CD4-positive, alpha-beta memory T cell (primary cell): Measurements from ENCODE around the gene RGL1. TPM values are rescaled to one million over a fixed set of nuclear protein-coding genes. Genes with fewer than 3 reads are reported as not detected.

Source experiments
- CTCF ChIA-PET: fragments of 350-600 bp; sonication (Branson Sonifier 250); formaldehyde crosslinking; loops from one replicate; lab custom pipeline; 2021; ENCODE audit warnings: inconsistent platforms; ENCODE audit not compliant: partially characterized antibody; lab: Charles Lee
- POLR2A ChIA-PET: fragments of 350-600 bp; sonication (Branson Sonifier 250); formaldehyde crosslinking; loops from one replicate; lab custom pipeline; 2021; ENCODE audit not compliant: partially characterized antibody; lab: Charles Lee
- DNase-seq, 5 donors: peaks; one replicate each; pipeline versions ENCODE4 v3.0.0 to v3.0.0-alpha.2; 2020 to 2022; ENCODE audit warnings: mixed read lengths in 1 of 5
- H3K27ac ChIP-seq: one replicate; pipeline ENCODE4 v1.7.0; 2013; ENCODE audit warnings: low read depth, low read length
- H3K27me3 ChIP-seq: 2 replicates; pipeline ENCODE4 v1.7.0; 2013; ENCODE audit warnings: mild to moderate bottlenecking, low read length, moderate library complexity; ENCODE audit not compliant: insufficient read depth
- H3K36me3 ChIP-seq: 2 replicates; pipeline ENCODE4 v1.7.0; 2013; ENCODE audit warnings: mild to moderate bottlenecking, low read length, moderate library complexity; ENCODE audit not compliant: insufficient read depth
- H3K4me1 ChIP-seq: 2 replicates; pipeline ENCODE4 v1.7.0; 2013; ENCODE audit warnings: mild to moderate bottlenecking, low read length, moderate library complexity; ENCODE audit not compliant: insufficient read depth
- H3K4me3 ChIP-seq, 2 donors: one replicate each; pipeline ENCODE4 v1.7.0; 2013; ENCODE audit warnings: low read length in 2 of 2, mild to moderate bottlenecking in 1 of 2
- H3K9me3 ChIP-seq, 2 donors: one replicate each; pipeline ENCODE4 v1.7.0; 2013; ENCODE audit warnings: low read length in 2 of 2, control low read depth in 1 of 2; ENCODE audit not compliant: control insufficient read depth in 1 of 2
- H3K27ac Mint-ChIP-seq, 7 donors: one replicate each; pipeline ENCODE4 v1.8.0; 2020 to 2021; ENCODE audit warnings: mixed read lengths in 7 of 7, mild to moderate bottlenecking in 6 of 7, inconsistent platforms in 3 of 7, moderate library complexity in 3 of 7
- H3K27me3 Mint-ChIP-seq, 2 donors: one replicate each; pipeline ENCODE4 v1.8.0; 2020 to 2021; ENCODE audit warnings: mixed read lengths in 2 of 2
- H3K36me3 Mint-ChIP-seq, 2 donors: one replicate each; pipeline ENCODE4 v1.8.0; 2020 to 2021; ENCODE audit warnings: mixed read lengths in 2 of 2, inconsistent platforms in 1 of 2, mild to moderate bottlenecking in 1 of 2
- H3K4me1 Mint-ChIP-seq, 4 donors: one replicate each; pipeline ENCODE4 v1.8.0; 2020 to 2021; ENCODE audit warnings: mixed read lengths in 4 of 4, mild to moderate bottlenecking in 1 of 4
- H3K4me3 Mint-ChIP-seq, 8 donors: one replicate each; pipeline ENCODE4 v1.8.0; 2020 to 2021; ENCODE audit warnings: mixed read lengths in 8 of 8, mild to moderate bottlenecking in 7 of 8, moderate library complexity in 6 of 8, inconsistent platforms in 3 of 8
- H3K9me3 Mint-ChIP-seq, 8 donors: one replicate each; pipeline ENCODE4 v1.8.0; 2020 to 2021; ENCODE audit warnings: mixed read lengths in 8 of 8, mild to moderate bottlenecking in 5 of 8, inconsistent platforms in 3 of 8, moderate library complexity in 1 of 8
- intact Hi-C: fragments of 100-400 bp; cut with micrococcal nuclease; formaldehyde crosslinking; loops from one replicate; pipeline ENCODE4 v1.15.1; 2023
- polyA plus RNA-seq, 2 donors: library from polyadenylated mRNA; unstranded; fragments of 300-500 nt; fragmentation: Illumina TruSeq; gene quantifications; one replicate each; pipeline ENCODE4 v1.2.3, GENCODE V29; 2021
- total RNA-seq, 2 experiments: library from RNA; stranded (reverse); gene quantifications; one replicate each; pipeline ENCODE4 v1.2.3, GENCODE V29; 2021

The RGL1 gene
- total and polyA plus RNA-seq, 4 experiments from 2014 or later: 2.3 to 5.3 (median 3.8) TPM

DNA sequence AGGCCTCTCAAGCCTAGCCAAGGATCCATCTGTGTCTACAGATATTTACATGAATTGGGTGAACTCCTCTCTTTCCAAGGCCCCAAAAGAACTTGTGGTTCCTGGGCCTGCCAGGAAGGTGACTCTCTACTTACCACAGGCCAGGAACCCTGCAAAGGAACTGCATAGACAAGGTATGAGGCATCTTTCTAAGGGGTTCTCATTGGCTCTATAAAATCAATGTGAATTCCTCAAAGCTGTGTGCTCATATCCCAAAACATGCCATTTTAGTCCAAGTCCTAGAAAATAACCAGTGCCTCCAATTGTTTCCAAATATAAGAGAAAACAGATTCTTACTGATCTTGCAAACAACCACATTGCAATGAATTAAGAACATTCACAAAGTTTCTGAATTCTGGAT, 39.9 kb upstream of the RGL1 start:
- POLR2A ChIA-PET: no interaction called here
- Histone ChIP-seq H3K27ac (no peak overlapping the region), H3K9me3 (peaks cover 7 to 12% of the 10 kb centered on the region in 2 donors), H3K36me3 (no peaks in the 10 kb centered on the region), H3K4me3 (no peak overlapping the region), H3K27me3 (no peaks in the 10 kb centered on the region), H3K4me1 (no peaks in the 10 kb centered on the region)
- Mint-ChIP-seq H3K9me3 (peaks cover 6 to 54% (median 35%) of the 10 kb centered on the region in 8 donors), H3K4me1 (no peaks in the 10 kb centered on the region), H3K27me3 (no peaks in the 10 kb centered on the region), H3K36me3 (peaks cover 18 to 20% of the 10 kb centered on the region in 2 donors), H3K27ac (no peak overlapping the region), H3K4me3 (no peak overlapping the region)
- no peak for DNase-seq
- intact Hi-C loops: no loop called here
- CTCF ChIA-PET: no interaction called here

GRCh38 chr1:183769956-183770815, 34.7 kb upstream of the RGL1 start:
- H3K4me3 Mint-ChIP-seq: no peak overlapping the region
- intact Hi-C loops: no loop called here
- no peak overlapping the region for H3K27ac ChIP-seq

DNA sequence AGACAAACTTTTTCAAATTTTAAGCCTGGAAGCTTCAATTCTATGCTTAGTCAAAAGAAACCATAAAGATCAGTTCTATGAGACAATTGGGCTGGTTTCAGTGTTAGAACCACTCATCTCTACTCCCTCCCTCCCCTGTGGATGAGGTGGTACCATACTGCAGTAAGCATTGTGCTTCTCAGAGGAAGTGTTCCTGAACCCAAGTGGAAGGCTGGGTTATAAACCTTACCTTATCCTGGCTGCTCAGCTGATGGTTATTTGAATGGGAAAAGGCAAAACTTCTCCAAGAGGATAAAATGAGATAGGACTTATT, 34.1 kb upstream of the RGL1 start:
- Mint-ChIP-seq H3K27ac (no peak overlapping the region), H3K36me3 (peaks cover 7 to 27% of the 10 kb centered on the region in 2 donors), H3K27me3 (no peaks in the 10 kb centered on the region), H3K4me3 (no peak overlapping the region), H3K9me3 (peaks cover 4 to 51% (median 28%) of the 10 kb centered on the region in 8 donors), H3K4me1 (peaks cover 0 to 4% (median 0%) of the 10 kb centered on the region in 4 donors)
- Histone ChIP-seq H3K4me1 (no peaks in the 10 kb centered on the region), H3K27ac (no peak overlapping the region), H3K36me3 (no peaks in the 10 kb centered on the region), H3K27me3 (no peaks in the 10 kb centered on the region), H3K4me3 (no peak overlapping the region), H3K9me3 (no peaks in the 10 kb centered on the region)
- ChIA-PET CTCF (no interaction called here), POLR2A (no interaction called here)
- intact Hi-C loops: no loop called here
- DNase-seq: no peak

More at GRCh38 chr1:183769956-183770815, 34.7 kb upstream of the RGL1 start:
- Mint-ChIP-seq H3K36me3 (peaks cover 7 to 27% of the 10 kb centered on the region in 2 donors), H3K27ac (no peak overlapping the region), H3K9me3 (peaks cover 4 to 55% (median 30%) of the 10 kb centered on the region in 8 donors), H3K27me3 (no peaks in the 10 kb centered on the region), H3K4me1 (peaks cover 0 to 4% (median 0%) of the 10 kb centered on the region in 4 donors)
- Histone ChIP-seq H3K27me3 (no peaks in the 10 kb centered on the region), H3K9me3 (no peaks in the 10 kb centered on the region), H3K4me3 (no peak overlapping the region), H3K36me3 (no peaks in the 10 kb centered on the region), H3K4me1 (no peaks in the 10 kb centered on the region)
- ChIA-PET CTCF (no interaction called here), POLR2A (no interaction called here)
- no peak for DNase-seq

DNA sequence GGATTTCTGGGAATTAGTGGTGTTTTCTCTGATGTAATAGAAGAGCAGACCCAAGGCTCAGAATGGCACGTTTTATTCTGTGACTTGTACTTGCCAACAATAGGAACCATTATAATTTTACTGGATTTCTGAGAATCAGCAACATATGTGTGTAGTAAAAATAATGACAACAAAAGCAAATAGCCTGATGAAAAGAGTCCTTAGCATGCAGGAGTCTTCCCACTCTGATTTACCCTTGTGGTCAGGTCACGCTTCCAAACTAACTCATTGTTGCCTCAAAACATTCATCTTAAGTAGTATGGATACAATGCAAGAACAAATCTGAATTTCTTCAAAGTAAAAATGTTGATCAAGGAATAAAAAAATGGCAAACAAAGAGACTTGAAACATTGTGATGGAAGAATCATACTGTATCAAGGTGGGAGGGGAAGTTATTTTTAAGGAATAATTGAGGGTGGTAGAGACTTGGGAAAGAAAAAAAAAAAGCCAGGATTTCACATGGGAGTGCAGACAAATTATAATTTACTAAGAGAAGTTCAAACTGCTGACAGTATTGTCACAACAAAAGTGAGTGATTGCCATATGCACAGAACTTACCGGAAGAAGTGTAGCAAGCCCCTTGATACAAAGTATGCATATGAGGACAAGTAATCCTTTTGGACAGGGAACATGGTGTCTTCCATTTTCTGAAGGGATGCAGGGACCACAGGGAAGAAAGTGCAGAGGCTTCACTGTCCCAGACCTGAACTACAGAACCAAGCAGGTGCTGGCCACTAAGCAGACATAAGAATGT, 31.2 kb upstream of the RGL1 start:
- ChIA-PET CTCF (no interaction called here), POLR2A (no interaction called here)
- Histone ChIP-seq H3K27me3 (no peaks in the 10 kb centered on the region), H3K4me3 (no peak overlapping the region), H3K9me3 (no peaks in the 10 kb centered on the region), H3K36me3 (no peaks in the 10 kb centered on the region), H3K4me1 (no peaks in the 10 kb centered on the region), H3K27ac (no peak overlapping the region)
- Mint-ChIP-seq H3K36me3 (peaks cover 4 to 27% of the 10 kb centered on the region in 2 donors), H3K27me3 (no peaks in the 10 kb centered on the region), H3K4me1 (peaks cover 0 to 4% (median 0%) of the 10 kb centered on the region in 4 donors), H3K9me3 (peaks cover 4 to 42% (median 28%) of the 10 kb centered on the region in 8 donors), H3K27ac (no peak overlapping the region), H3K4me3 (no peak overlapping the region)
- intact Hi-C loops: no loop called here
- no peak for DNase-seq

DNA sequence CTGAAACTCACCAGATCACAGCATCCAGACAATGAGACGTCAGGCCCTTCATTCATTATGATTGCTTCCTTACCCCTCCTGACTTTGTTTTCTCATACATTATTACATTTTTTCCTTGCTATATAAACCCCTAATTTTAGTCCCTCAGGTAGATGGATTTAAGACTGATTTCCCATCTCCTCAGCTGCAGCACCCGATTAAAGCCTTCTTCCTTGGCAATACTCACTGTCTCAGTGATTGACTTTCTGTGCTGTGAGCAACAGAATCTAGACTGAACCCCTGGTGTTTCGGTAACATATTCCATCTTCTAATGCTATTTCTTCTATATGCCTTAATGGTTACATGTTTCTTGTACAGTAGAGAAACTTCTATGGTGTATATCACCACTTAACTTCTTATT, 30.0 kb upstream of the RGL1 start:
- H3K4me1 Mint-ChIP-seq: peaks cover 0 to 4% (median 0%) of the 10 kb centered on the region in 4 donors
- DNase-seq: no peak
- no peaks in the 10 kb centered on the region for H3K27me3 ChIP-seq
- no peaks in the 10 kb centered on the region for H3K9me3 ChIP-seq
- intact Hi-C loops: no loop called here
- H3K9me3 Mint-ChIP-seq: peaks cover 4 to 37% (median 23%) of the 10 kb centered on the region in 8 donors
- ChIA-PET POLR2A (no interaction called here), CTCF (interaction anchor here (0.7 kb wide), 1 partner anchor 8 kb away, joined by 3 read pairs; no protein-coding TSS in a partner anchor)
- H3K4me3 ChIP-seq: no peak overlapping the region
- no peaks in the 10 kb centered on the region for H3K27me3 Mint-ChIP-seq
- no peak overlapping the region for H3K27ac Mint-ChIP-seq
- no peak overlapping the region for H3K27ac ChIP-seq
- H3K36me3 Mint-ChIP-seq: peaks cover 4 to 26% of the 10 kb centered on the region in 2 donors
- H3K4me1 ChIP-seq: no peaks in the 10 kb centered on the region
- no peak overlapping the region for H3K4me3 Mint-ChIP-seq
- H3K36me3 ChIP-seq: no peaks in the 10 kb centered on the region

DNA sequence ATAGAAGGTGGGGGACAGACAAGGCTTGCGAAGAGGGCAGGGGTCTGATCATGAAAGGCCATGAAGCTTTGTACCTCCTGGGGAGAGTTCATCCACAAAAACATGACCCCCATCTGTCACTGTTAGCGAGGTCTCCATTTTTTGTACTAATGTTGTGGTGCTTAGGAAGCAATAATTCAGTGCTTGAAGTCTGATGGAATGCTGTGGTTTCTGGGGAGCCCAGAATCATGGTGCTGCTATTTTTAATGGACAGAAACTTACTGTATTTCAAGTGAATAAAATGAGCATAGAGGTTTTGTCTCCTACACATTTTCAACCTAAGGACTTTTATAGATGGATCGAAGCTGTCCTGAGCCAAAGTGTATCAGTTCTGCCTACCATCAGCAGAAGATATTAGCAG, 28.2 kb upstream of the RGL1 start:
- H3K4me3 ChIP-seq: no peak overlapping the region
- Mint-ChIP-seq H3K27ac (no peak overlapping the region), H3K27me3 (no peaks in the 10 kb centered on the region), H3K4me1 (no peaks in the 10 kb centered on the region), H3K9me3 (peaks cover 4 to 21% (median 12%) of the 10 kb centered on the region in 8 donors), H3K4me3 (no peak overlapping the region), H3K36me3 (peaks cover 4 to 13% of the 10 kb centered on the region in 2 donors)
- CTCF ChIA-PET: interaction anchor here (0.7 kb wide), 1 partner anchor 10 kb away, joined by 4 read pairs; no protein-coding TSS in a partner anchor
- H3K27ac ChIP-seq: no peak overlapping the region
- H3K4me1 ChIP-seq: no peaks in the 10 kb centered on the region
- no peak for DNase-seq
- H3K9me3 ChIP-seq: no peaks in the 10 kb centered on the region
- H3K36me3 ChIP-seq: no peaks in the 10 kb centered on the region
- intact Hi-C loops: no loop called here
- POLR2A ChIA-PET: no interaction called here
- H3K27me3 ChIP-seq: no peaks in the 10 kb centered on the region

DNA sequence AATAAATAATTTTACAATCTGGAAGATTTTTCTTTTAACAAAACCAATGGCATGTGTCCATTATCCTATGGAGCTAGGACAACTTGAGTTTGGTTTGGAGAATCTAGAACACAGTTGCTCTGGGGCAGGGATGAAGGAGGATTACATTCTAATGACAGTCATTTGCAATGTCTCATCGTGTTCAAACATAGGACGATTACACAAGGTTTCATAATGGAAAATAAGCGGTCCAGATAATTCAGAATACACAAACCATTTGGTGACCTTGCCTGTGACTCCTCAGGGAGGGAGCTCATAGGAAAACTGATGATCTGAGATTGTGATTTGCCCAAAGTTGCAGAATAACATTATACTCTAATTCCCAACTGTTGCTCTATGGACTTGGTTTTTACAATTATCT, 27.6 kb upstream of the RGL1 start:
- Mint-ChIP-seq H3K9me3 (peaks cover 4 to 21% (median 12%) of the 10 kb centered on the region in 8 donors), H3K4me3 (no peak overlapping the region), H3K27me3 (no peaks in the 10 kb centered on the region), H3K4me1 (no peaks in the 10 kb centered on the region), H3K27ac (no peak overlapping the region), H3K36me3 (peaks cover 4 to 13% of the 10 kb centered on the region in 2 donors)
- H3K4me3 ChIP-seq: no peak overlapping the region
- no peak overlapping the region for H3K27ac ChIP-seq
- H3K4me1 ChIP-seq: no peaks in the 10 kb centered on the region
- DNase-seq: no peak
- no peaks in the 10 kb centered on the region for H3K9me3 ChIP-seq
- ChIA-PET POLR2A (no interaction called here), CTCF (interaction anchor here (0.7 to 1.2 kb wide), 2 partner anchors 11 to 138 kb away, joined by 4 read pairs; no protein-coding TSS in a partner anchor)
- intact Hi-C loops: no loop called here
- no peaks in the 10 kb centered on the region for H3K27me3 ChIP-seq
- H3K36me3 ChIP-seq: no peaks in the 10 kb centered on the region
